Thyroid gland (tissue), 4 donors: Measurements from ENCODE around the gene PPP6C.

Source experiments
- POLR2A ChIP-seq, 2 donors: fragments of 450-650 bp; IDR thresholded peaks; one replicate each; pipeline ENCODE4 v1.6.1; 2017; ENCODE audit warnings: antibody characterized with exemption in 2 of 2, mild to moderate bottlenecking in 2 of 2, moderate library complexity in 1 of 2
- TF ChIP-seq, protein P1 (sequence below), 6 experiments: fragments of 200-600 bp in 3 of 6; fragments of 450-650 bp in 3 of 6; sonication (generic) in 3 of 6; IDR thresholded peaks; one replicate each; pipeline ENCODE4 v1.5.1; 2016 to 2019; ENCODE audit warnings: antibody characterized with exemption in 6 of 6, mild to moderate bottlenecking in 2 of 6, inconsistent platforms in 1 of 6, moderate library complexity in 1 of 6

DNA sequence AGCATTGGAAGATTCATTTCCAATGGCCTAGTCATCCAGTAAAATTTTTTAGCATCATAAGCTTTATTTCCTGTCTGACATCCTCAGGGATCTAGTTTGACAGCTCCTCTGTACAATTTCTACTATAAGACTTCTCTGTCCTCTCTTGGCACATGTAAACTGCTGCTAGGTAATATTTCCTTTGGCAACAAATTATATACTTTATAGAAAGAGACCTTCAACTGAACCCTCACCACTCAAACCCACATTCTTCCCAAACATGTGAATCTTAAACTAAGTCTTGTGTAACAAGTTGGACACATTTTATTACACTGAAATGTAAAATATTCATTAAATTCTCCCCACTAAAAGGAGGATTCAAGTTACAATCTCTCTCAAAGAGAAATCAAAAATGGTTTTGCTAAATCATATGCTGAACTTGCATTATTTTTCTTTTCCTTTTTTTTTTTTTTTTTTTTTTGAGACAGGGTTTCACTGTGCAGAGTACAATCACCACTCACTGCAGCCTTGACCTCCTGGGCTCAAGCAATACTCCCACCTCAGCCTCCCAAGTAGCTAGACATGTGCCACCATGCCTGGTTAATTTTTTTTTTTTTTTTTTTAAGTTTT, 83.2 kb downstream of the PPP6C start:
- TF ChIP-seq, protein P1, sequence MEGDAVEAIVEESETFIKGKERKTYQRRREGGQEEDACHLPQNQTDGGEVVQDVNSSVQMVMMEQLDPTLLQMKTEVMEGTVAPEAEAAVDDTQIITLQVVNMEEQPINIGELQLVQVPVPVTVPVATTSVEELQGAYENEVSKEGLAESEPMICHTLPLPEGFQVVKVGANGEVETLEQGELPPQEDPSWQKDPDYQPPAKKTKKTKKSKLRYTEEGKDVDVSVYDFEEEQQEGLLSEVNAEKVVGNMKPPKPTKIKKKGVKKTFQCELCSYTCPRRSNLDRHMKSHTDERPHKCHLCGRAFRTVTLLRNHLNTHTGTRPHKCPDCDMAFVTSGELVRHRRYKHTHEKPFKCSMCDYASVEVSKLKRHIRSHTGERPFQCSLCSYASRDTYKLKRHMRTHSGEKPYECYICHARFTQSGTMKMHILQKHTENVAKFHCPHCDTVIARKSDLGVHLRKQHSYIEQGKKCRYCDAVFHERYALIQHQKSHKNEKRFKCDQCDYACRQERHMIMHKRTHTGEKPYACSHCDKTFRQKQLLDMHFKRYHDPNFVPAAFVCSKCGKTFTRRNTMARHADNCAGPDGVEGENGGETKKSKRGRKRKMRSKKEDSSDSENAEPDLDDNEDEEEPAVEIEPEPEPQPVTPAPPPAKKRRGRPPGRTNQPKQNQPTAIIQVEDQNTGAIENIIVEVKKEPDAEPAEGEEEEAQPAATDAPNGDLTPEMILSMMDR (IDR thresholded peaks at IDR 0.05), result no peak
- TF ChIP-seq POLR2A (IDR thresholded peaks at IDR 0.05), result no peak
